ENCODE data around the gene DLX4. TPM values are rescaled to one million over a fixed set of nuclear protein-coding genes. Genes with fewer than 3 reads are reported as not detected.
A peak's percentile ranks its signal among the peaks of the same experiment; 100 is the strongest.

DLX4 gene
- total RNA-seq, 1 experiment from 2014 or later: 1.3 TPM

DNA sequence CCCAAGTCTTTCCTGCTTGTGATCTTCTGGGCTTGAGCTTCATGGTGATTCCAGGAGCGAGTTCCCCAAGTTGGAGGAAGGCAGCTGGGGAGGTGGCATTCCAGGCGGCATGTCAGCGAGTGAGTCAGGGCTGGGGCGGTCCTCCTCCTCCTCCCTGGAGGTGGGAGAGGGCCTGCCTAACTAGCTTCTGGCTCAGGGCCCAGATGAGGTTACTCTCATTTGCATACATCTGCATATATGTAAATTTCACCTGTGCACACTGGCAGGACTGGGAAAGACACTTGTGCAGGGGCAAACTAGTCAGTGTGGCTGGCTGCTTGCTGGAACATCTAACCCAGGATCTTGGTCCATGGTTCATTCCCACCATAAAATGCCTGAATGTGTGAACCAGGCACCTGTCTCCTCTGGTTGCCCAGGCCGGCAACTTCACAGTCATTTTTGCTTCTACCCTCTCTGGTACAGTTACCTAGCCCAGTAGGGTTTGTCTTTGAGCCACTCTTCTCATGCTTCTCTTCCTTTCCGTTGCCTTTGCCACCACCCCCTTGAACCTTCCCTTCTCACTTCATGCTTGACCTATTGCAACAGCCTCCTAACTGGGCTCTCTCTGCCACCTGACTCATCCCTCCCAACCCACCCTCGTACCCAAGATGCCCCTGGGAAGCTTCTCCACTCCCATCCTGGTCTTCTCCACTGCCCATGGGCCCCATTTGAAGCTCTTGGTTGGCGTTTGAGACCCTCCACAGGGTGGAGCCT is 9.6 kb upstream of the DLX4 start:
- no peak for TF ChIP-seq HMGA2 (CRISPR knock-in tag; IDR thresholded peaks at IDR 0.05)
- TF ChIP-seq CBFB (CRISPR knock-in tag; IDR thresholded peaks at IDR 0.05; ENCODE audit: low read depth): no peak
- TF ChIP-seq ATF6 (CRISPR knock-in tag; IDR thresholded peaks at IDR 0.05): no peak
- no peak for TF ChIP-seq JUN (CRISPR knock-in tag; IDR thresholded peaks at IDR 0.05)
- TF ChIP-seq AFF4 (CRISPR knock-in tag; IDR thresholded peaks at IDR 0.05; ENCODE audit: borderline replicate concordance): no peak

GRCh38 chr17:49962599-49963308 is 6.2 kb upstream of the DLX4 start:
- TF ChIP-seq ZNF416 (CRISPR knock-in tag; IDR thresholded peaks at IDR 0.05): no peak
- TF ChIP-seq, protein P1, sequence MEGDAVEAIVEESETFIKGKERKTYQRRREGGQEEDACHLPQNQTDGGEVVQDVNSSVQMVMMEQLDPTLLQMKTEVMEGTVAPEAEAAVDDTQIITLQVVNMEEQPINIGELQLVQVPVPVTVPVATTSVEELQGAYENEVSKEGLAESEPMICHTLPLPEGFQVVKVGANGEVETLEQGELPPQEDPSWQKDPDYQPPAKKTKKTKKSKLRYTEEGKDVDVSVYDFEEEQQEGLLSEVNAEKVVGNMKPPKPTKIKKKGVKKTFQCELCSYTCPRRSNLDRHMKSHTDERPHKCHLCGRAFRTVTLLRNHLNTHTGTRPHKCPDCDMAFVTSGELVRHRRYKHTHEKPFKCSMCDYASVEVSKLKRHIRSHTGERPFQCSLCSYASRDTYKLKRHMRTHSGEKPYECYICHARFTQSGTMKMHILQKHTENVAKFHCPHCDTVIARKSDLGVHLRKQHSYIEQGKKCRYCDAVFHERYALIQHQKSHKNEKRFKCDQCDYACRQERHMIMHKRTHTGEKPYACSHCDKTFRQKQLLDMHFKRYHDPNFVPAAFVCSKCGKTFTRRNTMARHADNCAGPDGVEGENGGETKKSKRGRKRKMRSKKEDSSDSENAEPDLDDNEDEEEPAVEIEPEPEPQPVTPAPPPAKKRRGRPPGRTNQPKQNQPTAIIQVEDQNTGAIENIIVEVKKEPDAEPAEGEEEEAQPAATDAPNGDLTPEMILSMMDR (IDR thresholded peaks at IDR 0.05): no peak
- Mint-ChIP-seq H3K9me3 (no peaks in the 10 kb centered on the region), H3K27ac (no peak overlapping the region), H3K4me1 (peaks cover 38% of the 10 kb centered on the region), H3K4me3 (peak overlapping the region; percentile 68), H3K27me3 (ENCODE audit: low read depth) (peaks cover 88% of the 10 kb centered on the region), H3K36me3 (no peaks in the 10 kb centered on the region)
- DNase-seq (ENCODE audit: low spot score) (peak; percentile 44), ATAC-seq (peak; percentile 15)
- CTCF ChIA-PET: interaction anchor here (0.6 to 4.2 kb wide), 15 partner anchors 10 to 103 kb away, joined by 3 to 41 read pairs (median 6); partner anchors contain the start of gene DLX3
- POLR2A ChIA-PET: interaction anchor here (0.6 to 0.7 kb wide), 2 partner anchors 86 to 1051 kb away, joined by 3 read pairs; no protein-coding TSS in a partner anchor

More for the DNA sequence above, 9.6 kb upstream of the DLX4 start:
- ChIA-PET POLR2A (no interaction called here), CTCF (interaction anchor here (1.0 to 5.1 kb wide), 4 partner anchors 35 to 79 kb away, joined by 3 to 31 read pairs (median 4); no protein-coding TSS in a partner anchor)
- no peak overlapping the region for H3K4me3 Mint-ChIP-seq
- H3K27ac Mint-ChIP-seq: no peak overlapping the region
- H3K9me3 Mint-ChIP-seq: no peaks in the 10 kb centered on the region
- ATAC-seq (peak; percentile 43), DNase-seq (ENCODE audit: low spot score) (peak; percentile 51)
- H3K36me3 Mint-ChIP-seq: no peaks in the 10 kb centered on the region
- peaks cover 22% of the 10 kb centered on the region for H3K4me1 Mint-ChIP-seq
- peaks cover 75% of the 10 kb centered on the region for H3K27me3 Mint-ChIP-seq (ENCODE audit: low read depth)

DNA sequence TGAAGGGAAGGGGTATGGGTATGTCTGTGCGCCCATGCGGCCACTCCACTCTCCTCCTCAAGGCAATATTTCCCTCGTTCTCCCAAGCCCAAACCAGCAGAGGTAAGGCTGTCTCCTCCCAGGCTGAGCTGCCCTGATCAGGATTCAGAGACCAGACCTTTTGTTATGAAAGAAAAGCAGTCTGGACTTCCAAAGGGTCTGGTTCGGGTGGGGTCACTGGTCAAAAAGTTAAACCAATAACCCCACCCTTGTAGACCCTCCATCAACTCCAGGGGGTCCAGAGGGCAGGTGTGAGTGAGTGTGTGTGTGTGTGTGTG is 5.7 kb upstream of the DLX4 start:
- ChIA-PET CTCF (interaction anchor here (1.0 to 4.2 kb wide), 13 partner anchors 10 to 153 kb away, joined by 3 to 41 read pairs (median 6); partner anchors contain the start of gene DLX3), POLR2A (interaction anchor here (0.7 kb wide), 1 partner anchor 87 kb away, joined by 3 read pairs; no protein-coding TSS in a partner anchor)
- peak overlapping the region; percentile 68 for H3K4me3 Mint-ChIP-seq
- no peak for DNase-seq (ENCODE audit: low spot score)
- ATAC-seq: peak; percentile 32
- no peaks in the 10 kb centered on the region for H3K36me3 Mint-ChIP-seq
- TF ChIP-seq ZNF317 (CRISPR knock-in tag; IDR thresholded peaks at IDR 0.05; ENCODE audit: borderline replicate concordance, low read depth) (no peak), SP1 (CRISPR knock-in tag; conservative IDR thresholded peaks at IDR 0.05) (0 out of 2 replicates have a peak, but pooled peaks have one; percentile 16)
- H3K27ac Mint-ChIP-seq: no peak overlapping the region
- H3K27me3 Mint-ChIP-seq (ENCODE audit: low read depth): peaks cover 93% of the 10 kb centered on the region
- H3K9me3 Mint-ChIP-seq: no peaks in the 10 kb centered on the region
- peaks cover 38% of the 10 kb centered on the region for H3K4me1 Mint-ChIP-seq
